Measurements from ENCODE around the gene ERBB2.
A peak's percentile ranks its signal among the peaks of the same experiment; 100 is the strongest.

The ERBB2 gene

DNA sequence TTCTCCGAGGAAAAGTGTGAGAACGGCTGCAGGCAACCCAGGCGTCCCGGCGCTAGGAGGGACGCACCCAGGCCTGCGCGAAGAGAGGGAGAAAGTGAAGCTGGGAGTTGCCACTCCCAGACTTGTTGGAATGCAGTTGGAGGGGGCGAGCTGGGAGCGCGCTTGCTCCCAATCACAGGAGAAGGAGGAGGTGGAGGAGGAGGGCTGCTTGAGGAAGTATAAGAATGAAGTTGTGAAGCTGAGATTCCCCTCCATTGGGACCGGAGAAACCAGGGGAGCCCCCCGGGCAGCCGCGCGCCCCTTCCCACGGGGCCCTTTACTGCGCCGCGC lies at the start of gene ERBB2:
Gene ERBB2, plus strand, starts transcription at position 247 of the 330 bp plus-strand sequence. CDS start 175 bp downstream, outside the sequence.
- no peak for DNase-seq

DNA sequence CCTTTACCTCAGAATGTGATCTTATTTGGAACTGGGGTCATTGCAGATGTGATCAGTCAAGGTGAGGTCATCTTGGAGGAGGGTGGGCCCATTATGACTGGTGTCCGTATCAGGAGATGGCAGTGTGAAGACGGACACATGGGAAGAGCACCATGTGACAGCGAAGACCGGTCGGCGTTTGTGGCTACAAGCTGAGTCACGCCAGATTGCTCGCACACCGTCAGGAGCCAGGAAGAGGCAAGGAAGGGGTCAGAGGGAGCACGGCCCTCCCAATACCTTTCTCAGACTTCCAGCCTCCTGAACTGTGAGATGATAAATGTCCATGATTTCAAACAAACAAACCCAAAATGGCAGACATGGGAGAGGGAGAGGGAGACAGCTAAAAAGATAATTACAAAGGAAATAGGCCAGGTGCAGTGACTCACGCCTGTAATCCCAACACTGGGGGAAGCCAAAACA lies 49.7 kb upstream of the ERBB2 start:
- no peak for DNase-seq

DNA sequence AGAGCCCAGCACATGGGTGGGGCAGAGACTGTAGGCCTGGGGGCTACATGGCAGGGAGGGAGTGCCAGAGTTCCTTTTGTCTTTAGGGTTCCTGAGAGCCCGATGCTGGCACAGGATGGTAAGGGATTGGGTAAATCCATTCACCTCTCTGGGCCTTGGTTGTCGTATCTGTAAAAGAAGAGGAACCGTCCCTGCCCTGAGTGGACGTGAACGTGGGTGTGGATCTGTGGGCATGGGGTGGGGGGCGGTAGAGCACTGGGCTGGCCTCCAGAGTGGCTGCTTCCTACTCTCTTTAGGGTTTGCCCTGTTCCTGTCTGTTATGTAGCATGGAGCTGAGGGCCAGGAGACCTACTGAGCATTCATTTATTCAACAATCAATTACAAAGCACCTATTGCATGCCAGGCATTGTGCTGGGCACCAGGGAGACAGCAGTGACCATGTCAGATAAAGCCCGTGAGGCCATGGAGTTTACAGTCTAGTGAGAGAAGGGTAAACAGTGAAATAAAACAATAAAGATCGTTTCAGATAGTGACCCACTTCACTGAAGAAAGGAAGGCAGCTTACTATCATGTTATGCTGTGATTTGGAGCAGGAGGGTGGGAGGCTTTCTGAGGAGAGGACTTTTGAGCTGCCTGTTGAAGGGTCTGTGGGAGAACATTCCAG lies 47.8 kb upstream of the ERBB2 start:
- no peak for DNase-seq

- no peak for DNase-seq
These were observed 47.1 kb upstream of the ERBB2 start for GRCh38 chr17:39652587-39653315.

DNA sequence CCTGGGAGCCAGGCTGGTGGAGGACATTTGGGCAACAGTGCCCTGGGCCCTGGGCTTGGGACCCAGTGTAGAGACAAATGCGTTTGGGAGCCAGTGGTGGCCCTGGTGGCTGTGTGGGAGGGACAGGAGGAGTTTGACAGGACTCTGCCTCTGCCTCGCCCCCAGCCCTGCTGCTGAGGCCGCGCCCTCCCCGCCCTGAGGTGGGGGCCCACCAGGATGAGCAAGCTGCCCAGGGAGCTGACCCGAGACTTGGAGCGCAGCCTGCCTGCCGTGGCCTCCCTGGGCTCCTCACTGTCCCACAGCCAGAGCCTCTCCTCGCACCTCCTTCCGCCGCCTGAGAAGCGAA lies 46.6 kb upstream of the ERBB2 start:
- DNase-seq: no peak

DNA sequence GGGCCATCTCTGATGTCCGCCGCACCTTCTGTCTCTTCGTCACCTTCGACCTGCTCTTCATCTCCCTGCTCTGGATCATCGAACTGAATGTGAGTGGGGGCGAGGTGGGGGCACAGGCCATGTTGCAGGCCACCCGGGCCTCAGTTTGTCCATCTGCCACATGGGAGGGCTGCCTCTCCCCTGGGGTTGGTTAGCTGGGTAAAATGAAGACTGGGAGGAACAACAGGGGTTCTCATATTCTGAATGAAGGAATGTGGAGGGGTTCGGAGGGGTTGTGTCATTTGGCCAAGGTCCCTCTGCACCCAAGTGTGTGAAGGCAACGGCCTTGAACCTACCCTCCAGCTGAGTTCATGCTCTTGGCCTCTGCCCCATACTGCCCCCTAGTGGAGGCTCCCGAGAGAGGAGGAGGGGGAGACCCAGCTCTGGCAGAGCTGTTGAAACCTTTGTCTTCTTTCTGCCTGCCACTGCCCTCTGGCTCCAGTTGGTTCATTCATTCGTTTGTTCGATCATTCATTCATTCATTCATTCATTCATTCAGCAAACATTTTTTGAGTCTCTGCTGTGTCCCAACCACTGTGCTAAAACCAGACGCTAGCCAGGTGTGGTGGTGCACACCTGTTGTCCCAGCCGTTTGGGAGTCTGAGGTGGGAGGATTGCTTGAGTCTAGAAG lies 46.1 kb upstream of the ERBB2 start:
- DNase-seq: peak; percentile 49 to 81 (median 68)

- no peak for DNase-seq
These were observed 44.8 kb upstream of the ERBB2 start for GRCh38 chr17:39655105-39655504.

DNA sequence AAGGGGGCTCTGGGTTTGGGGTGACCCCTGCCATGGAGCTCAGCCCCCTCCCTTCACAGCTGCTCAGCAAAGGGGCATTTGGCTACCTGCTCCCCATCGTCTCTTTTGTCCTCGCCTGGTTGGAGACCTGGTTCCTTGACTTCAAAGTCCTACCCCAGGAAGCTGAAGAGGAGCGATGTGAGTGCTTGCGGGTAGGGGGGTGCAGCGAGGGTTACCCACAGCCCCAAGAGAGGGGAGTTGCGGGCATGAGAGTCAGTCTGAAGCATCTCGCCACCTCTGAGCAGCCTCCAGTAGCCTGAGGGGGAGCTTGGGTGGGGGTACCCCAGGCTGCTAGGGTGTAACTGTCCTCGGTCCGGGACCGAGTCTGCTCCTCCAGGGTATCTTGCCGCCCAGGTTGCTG lies 41.5 kb upstream of the ERBB2 start:
- peak in 1 of 6 experiments; percentile 26 for DNase-seq

- no peak for DNase-seq
These were observed 41.1 kb upstream of the ERBB2 start for GRCh38 chr17:39658760-39659159.

DNA sequence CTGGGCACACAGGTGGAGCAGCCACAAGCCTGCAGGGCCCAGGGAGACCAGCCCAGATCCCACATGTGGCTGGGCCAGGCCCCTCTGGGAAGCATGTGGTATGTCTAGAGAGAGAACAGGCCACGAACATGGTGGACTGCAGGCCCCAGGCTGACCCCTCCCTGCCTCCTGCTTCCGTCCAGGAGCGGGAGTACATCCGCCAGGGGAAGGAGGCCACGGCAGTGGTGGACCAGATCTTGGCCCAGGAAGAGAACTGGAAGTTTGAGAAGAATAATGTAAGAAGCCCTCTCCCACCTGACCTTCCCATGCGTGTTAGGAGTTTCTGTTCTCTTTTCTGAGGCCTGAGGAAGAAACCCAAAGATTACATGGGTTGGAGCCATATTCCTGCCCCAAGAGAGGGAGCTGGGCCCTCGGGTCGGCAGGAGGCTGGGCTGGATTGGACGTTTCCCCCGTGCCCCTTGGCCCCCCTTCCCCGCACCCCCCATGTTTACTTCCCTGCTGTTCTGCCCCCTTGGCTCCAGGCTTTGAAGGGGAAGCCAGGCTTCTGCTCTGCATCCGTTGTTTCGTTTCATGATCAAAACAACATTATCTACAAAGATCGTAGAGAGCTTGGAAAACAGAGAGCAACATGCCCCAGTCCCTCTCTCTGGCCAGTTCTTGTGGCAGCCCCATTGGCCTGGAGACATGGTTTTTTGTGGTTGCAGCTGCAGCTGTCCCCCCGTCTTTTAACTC lies 40.4 kb upstream of the ERBB2 start:
- DNase-seq: peak in 2 of 6 experiments; percentile 18 to 38

- no peak for DNase-seq
These were observed 39.9 kb upstream of the ERBB2 start for GRCh38 chr17:39660011-39660360.

DNA sequence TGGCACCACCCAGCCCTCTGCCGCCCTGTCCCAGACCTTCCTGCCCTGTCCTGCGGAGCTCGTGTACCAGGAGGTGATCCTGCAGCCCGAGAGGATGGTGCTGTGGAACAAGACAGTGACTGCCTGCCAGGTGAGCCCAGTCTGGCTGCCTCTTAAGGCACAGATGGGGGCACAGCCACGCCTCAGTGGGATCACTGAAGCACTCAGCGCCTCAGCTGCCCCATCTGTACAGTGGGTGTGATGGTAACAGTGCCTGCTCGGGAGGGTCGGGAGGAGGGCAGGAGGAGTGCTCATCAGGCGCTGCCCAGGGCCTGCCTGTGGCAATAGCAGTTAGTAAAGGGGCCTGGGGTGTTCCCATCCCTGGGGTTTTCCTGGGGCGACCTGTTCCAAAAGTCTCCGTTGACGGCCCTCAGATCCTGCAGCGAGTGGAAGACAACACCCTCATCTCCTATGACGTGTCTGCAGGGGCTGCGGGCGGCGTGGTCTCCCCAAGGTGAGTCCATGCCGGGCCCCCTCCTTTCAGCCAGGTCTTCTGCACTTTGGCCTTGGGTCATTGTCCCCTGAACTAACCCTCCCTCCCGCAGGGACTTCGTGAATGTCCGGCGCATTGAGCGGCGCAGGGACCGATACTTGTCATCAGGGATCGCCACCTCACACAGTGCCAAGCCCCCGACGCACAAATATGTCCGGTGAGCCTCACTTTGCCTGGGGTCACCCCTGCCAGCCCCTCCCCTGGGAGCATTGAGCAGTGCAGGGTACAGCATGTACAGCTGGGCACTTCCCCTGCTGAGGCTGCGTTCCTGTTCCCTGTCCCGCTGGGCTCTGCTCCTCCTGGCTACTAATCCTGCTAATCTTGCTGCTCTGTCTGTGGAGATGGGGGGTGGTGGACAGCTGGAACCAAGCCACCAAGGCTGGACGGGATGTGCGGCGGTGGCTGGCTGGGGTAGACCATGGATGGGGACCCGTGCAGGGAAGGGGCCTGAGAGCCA lies 39.2 kb upstream of the ERBB2 start:
- no peak for DNase-seq

- DNase-seq: no peak
These were observed 37.9 kb upstream of the ERBB2 start for GRCh38 chr17:39661744-39662541.

- no peak for DNase-seq
These were observed 37.1 kb upstream of the ERBB2 start for GRCh38 chr17:39662551-39663339.

- no peak for DNase-seq
These were observed 36.5 kb upstream of the ERBB2 start for GRCh38 chr17:39663340-39663687.

GRCh38 chr17:39663688-39664580 lies 35.9 kb upstream of the ERBB2 start:
- no peak for DNase-seq

GRCh38 chr17:39664581-39665561 lies 35.0 kb upstream of the ERBB2 start, which contains the start of gene TCAP:
Gene TCAP (plus strand): TSS chr17:39665349. CDS start chr17:39665360, 11 bp downstream.
- DNase-seq: no peak

GRCh38 chr17:39665642-39666224 lies 34.1 kb upstream of the ERBB2 start:
- DNase-seq: no peak
